ENCODE measurements around the gene SLX4.

SLX4 gene

DNA sequence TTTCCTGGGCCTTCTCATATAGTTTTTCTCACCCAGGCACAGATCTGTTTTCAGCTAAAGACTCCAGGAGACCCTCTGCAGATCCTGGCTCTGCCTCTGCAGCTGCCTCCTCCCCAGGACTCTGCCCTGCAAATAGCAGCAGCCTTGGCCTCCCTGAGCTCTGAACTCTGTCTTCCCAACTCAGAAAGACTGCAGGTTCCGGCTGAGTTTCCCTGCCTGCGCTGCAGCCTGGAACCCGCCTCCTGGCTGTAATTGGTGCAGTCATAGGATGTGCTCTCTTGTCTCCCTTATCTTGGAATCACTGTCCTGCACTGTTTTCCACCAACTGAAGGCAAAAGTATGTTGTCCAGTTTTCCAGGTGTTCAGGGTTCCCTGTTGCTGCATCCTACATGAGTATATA, 28.8 kb upstream of the SLX4 start:
- Histone ChIP-seq H3K4me3 (ENCODE audit: low read length) (no peak overlapping the region), H3K27ac (ENCODE audit: low read length) (no peak overlapping the region), H3K36me3 (ENCODE audit: control insufficient read depth, low read depth, low read length) (no peaks in the 10 kb centered on the region), H3K9me3 (ENCODE audit: control insufficient read depth, low read depth, low read length) (no peaks in the 10 kb centered on the region), H3K4me1 (ENCODE audit: control insufficient read depth, low read depth, low read length) (peaks cover 16% of the 10 kb centered on the region), H3K27me3 (ENCODE audit: control insufficient read depth, insufficient read depth, low read length) (no peaks in the 10 kb centered on the region), H3K9ac (ENCODE audit: low read length) (no peak overlapping the region)

GRCh38 chr16:3638916-3639644, 27.7 kb upstream of the SLX4 start:
- no peaks in the 10 kb centered on the region for H3K36me3 ChIP-seq (ENCODE audit: control insufficient read depth, low read depth, low read length)
- H3K9me3 ChIP-seq (ENCODE audit: control insufficient read depth, low read depth, low read length) = no peaks in the 10 kb centered on the region
- H3K27ac ChIP-seq (ENCODE audit: low read length) = no peak overlapping the region
- H3K9ac ChIP-seq (ENCODE audit: low read length) = no peak overlapping the region
- H3K4me1 ChIP-seq (ENCODE audit: control insufficient read depth, low read depth, low read length) = peaks cover 10% of the 10 kb centered on the region
- no peak overlapping the region for H3K4me3 ChIP-seq (ENCODE audit: low read length)
- H3K27me3 ChIP-seq (ENCODE audit: control insufficient read depth, insufficient read depth, low read length) = no peaks in the 10 kb centered on the region

DNA sequence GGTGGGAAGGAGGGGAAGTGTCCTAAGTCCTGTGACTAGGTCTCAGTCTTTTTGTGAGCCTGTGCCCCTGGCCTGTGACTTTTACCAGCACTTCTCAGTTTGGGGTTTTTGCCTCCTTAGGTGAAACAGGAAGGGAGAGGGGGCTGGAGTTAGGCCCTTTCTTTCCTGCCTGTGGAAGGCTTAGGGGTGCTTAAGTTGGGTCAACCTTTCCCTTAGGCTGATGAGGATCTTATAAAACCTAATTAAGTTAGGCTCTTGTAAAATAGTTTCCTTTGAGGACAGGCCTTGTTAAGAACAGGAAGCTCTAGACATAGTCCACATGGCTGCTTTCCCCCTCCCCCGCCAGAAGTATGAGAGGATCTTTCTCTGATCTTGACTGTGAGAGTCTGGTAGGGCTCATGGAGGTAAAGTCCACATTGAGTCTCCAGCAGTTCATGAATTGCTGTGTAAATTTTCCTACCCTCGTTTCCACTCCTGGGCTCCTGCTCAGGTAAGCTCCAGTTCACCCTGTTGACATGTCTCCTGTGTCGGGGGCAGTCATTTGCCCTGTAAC, 26.0 kb upstream of the SLX4 start:
- Histone ChIP-seq H3K9ac (ENCODE audit: low read length) (peak overlapping the region; percentile 36), H3K27ac (ENCODE audit: low read length) (peak overlapping the region; percentile 51), H3K36me3 (ENCODE audit: control insufficient read depth, low read depth, low read length) (no peaks in the 10 kb centered on the region), H3K27me3 (ENCODE audit: control insufficient read depth, insufficient read depth, low read length) (no peaks in the 10 kb centered on the region), H3K4me3 (ENCODE audit: low read length) (no peak overlapping the region), H3K4me1 (ENCODE audit: control insufficient read depth, low read depth, low read length) (peaks cover 10% of the 10 kb centered on the region), H3K9me3 (ENCODE audit: control insufficient read depth, low read depth, low read length) (no peaks in the 10 kb centered on the region)

DNA sequence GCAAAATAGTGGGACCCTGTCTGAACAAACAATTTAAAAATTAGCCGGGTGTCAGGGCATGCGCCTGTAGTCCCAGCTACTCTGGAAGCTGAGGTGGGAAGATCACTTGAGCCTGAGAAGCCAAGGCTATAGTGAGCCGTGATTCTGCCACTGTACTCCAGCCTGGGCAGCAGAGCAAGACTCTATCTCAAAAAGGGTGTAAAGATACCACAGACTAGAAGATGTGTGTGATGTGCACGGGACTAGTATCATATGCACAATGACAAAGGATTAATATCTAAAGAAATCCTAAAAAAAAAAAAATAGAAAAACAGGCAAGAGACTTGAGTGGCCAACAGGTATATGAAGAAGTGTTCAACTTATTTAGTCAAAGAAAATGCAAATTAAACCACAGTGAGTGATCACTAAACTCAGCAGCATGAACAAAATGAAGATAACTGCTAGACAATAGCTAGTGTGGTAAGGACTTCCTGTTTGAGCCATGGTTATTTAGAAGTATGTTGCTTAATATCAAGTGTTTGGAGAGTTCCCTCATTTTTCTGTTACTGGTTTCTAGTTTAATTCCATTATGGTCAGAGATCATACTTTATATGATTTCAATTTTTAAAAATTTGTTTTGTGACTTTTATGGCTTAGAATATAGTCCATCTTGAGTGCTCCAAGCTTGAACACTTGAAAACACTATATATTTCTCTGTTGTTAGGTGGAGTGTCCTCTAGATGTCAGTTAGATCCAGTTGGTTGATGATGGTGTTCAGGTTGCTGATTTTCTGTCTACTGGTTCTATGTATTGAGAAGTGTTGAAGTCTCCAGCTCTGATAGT, 14.7 kb upstream of the SLX4 start:
- Histone ChIP-seq H3K4me1 (ENCODE audit: control insufficient read depth, low read depth, low read length) (peaks cover 7% of the 10 kb centered on the region), H3K9ac (ENCODE audit: low read length) (no peak overlapping the region), H3K4me3 (ENCODE audit: low read length) (no peak overlapping the region), H3K36me3 (ENCODE audit: control insufficient read depth, low read depth, low read length) (no peaks in the 10 kb centered on the region), H3K27me3 (ENCODE audit: control insufficient read depth, insufficient read depth, low read length) (no peaks in the 10 kb centered on the region), H3K9me3 (ENCODE audit: control insufficient read depth, low read depth, low read length) (no peaks in the 10 kb centered on the region), H3K27ac (ENCODE audit: low read length) (no peak overlapping the region)

- Histone ChIP-seq H3K9me3 (ENCODE audit: control insufficient read depth, low read depth, low read length) (no peaks in the 10 kb centered on the region), H3K36me3 (ENCODE audit: control insufficient read depth, low read depth, low read length) (no peaks in the 10 kb centered on the region), H3K9ac (ENCODE audit: low read length) (no peak overlapping the region), H3K4me1 (ENCODE audit: control insufficient read depth, low read depth, low read length) (peaks cover 7% of the 10 kb centered on the region), H3K27me3 (ENCODE audit: control insufficient read depth, insufficient read depth, low read length) (no peaks in the 10 kb centered on the region), H3K27ac (ENCODE audit: low read length) (no peak overlapping the region), H3K4me3 (ENCODE audit: low read length) (no peak overlapping the region)
These were observed 13.9 kb upstream of the SLX4 start for GRCh38 chr16:3625331-3625730.

DNA sequence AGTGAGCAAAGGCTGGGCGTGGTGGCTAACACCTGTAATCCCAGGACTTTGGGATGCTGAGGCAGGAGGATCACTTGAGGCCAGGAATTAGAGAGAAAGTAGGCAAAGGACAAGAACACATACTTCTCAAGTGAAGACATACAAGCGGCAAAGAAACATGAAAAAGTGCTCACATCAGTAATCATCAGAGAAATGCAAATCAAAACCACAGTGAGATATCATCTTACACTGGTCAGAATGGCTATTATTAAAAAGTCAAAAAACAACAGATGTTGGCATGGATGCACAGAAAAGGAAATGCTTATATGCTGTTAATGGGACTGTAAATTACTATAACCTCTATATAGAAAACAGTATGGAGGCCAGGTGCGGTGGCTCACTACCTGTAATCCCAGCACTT, 12.2 kb upstream of the SLX4 start:
- H3K9ac ChIP-seq (ENCODE audit: low read length) = no peak overlapping the region

GRCh38 chr16:3618769-3619141, 7.3 kb upstream of the SLX4 start:
- H3K36me3 ChIP-seq (ENCODE audit: control insufficient read depth, low read depth, low read length) = no peaks in the 10 kb centered on the region
- no peaks in the 10 kb centered on the region for H3K4me1 ChIP-seq (ENCODE audit: control insufficient read depth, low read depth, low read length)
- no peak overlapping the region for H3K9ac ChIP-seq (ENCODE audit: low read length)
- H3K9me3 ChIP-seq (ENCODE audit: control insufficient read depth, low read depth, low read length) = no peaks in the 10 kb centered on the region
- no peak overlapping the region for H3K4me3 ChIP-seq (ENCODE audit: low read length)
- H3K27ac ChIP-seq (ENCODE audit: low read length) = no peak overlapping the region
- no peaks in the 10 kb centered on the region for H3K27me3 ChIP-seq (ENCODE audit: control insufficient read depth, insufficient read depth, low read length)

More for the DNA sequence above, 12.2 kb upstream of the SLX4 start:
- Histone ChIP-seq H3K4me1 (ENCODE audit: control insufficient read depth, low read depth, low read length) (peaks cover 7% of the 10 kb centered on the region), H3K27ac (ENCODE audit: low read length) (no peak overlapping the region), H3K4me3 (ENCODE audit: low read length) (no peak overlapping the region), H3K9me3 (ENCODE audit: control insufficient read depth, low read depth, low read length) (no peaks in the 10 kb centered on the region), H3K36me3 (ENCODE audit: control insufficient read depth, low read depth, low read length) (no peaks in the 10 kb centered on the region), H3K27me3 (ENCODE audit: control insufficient read depth, insufficient read depth, low read length) (no peaks in the 10 kb centered on the region)

DNA sequence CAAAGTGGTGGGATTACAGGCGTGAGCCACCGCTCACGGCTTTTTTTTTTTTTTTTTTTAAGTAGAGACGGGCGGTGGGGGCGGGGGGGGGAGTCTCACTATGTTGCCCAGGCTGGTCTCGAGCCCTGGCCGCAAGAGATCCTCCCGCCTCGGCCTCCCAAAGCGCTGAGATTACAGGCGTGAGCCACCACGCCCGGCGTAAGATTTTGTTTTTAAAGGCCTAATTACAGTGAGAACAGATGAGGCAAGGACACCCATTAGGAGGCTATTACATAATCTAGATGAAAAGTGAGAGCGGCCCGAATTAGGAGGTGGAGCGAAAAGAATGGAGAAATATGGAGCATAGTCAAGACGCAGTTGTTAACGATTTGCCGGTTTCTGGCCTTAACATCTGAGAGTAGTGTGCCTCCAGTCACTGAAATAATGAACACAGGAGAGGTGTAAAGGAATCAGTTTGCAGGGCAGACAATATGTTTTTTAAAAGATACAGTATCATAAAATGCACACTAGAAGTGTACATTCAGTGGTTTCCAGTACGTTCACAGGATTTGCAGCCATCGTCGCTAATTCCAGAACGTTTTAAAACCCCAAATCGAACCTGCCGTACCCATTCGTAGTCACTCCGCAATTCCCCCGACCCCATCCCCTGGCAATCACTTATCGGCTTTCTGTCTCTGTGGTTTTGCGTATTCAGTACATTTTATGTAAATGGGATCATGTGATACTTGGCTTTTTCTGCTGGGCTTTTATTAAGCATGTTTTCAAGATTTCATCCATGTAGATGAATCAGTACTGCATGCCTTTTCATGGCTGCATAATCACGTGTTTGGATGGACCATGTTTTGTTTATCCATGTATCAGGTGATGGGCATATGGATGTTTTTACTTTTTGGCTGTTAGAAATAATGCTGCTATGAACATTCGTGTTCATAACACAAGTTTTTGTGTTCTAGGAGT, 1.4 kb upstream of the SLX4 start:
- Histone ChIP-seq H3K9me3 (ENCODE audit: control insufficient read depth, low read depth, low read length) (no peaks in the 10 kb centered on the region), H3K27ac (ENCODE audit: low read length) (no peak overlapping the region), H3K4me3 (ENCODE audit: low read length) (peak overlapping the region; percentile 93), H3K9ac (ENCODE audit: low read length) (peak overlapping the region; percentile 76), H3K27me3 (ENCODE audit: control insufficient read depth, insufficient read depth, low read length) (no peaks in the 10 kb centered on the region), H3K4me1 (ENCODE audit: control insufficient read depth, low read depth, low read length) (no peaks in the 10 kb centered on the region), H3K36me3 (ENCODE audit: control insufficient read depth, low read depth, low read length) (no peaks in the 10 kb centered on the region)

GRCh38 chr16:3610698-3611145, 684 bp downstream of the SLX4 start:
- H3K9me3 ChIP-seq (ENCODE audit: control insufficient read depth, low read depth, low read length) = no peaks in the 10 kb centered on the region

DNA sequence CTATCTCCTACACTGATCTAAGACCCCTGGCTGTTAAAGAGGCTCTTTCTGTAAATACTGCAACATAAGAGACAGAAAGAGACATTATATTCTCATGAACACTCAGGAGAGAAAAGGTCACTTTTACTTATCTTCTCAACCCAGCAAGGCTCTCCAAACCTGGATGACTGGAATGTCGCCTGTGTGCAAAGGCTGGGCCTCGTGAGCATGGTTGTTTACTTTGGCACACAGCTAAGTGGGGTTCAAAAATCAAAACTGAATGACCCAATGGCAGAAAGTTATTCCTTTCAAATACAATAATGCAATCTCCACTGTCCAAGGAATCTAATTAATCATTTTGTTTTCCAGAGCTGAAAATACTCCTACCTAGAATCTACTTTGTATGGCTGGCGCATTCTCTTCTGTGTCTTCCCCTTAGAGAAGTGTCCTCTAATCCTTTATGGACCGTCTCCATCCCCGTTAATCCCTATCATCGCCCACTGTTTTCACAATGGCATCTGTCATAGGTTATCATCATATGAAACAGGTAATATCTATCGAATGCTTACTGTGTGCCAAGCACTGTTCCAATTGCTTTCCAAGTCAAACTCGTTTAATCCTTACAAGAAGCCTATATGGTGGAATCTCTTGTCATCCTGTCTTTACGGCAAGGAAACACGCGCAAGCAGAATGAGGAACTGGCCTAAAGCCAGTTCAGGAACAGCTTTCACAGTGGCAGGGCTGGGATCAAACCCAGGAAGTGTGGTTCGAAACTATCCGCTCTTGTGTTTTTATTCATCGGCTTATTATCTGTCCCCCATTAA, 1.3 kb downstream of the SLX4 start:
- no peaks in the 10 kb centered on the region for H3K27me3 ChIP-seq (ENCODE audit: control insufficient read depth, insufficient read depth, low read length)
- no peak overlapping the region for H3K9ac ChIP-seq (ENCODE audit: low read length)
- no peaks in the 10 kb centered on the region for H3K36me3 ChIP-seq (ENCODE audit: control insufficient read depth, low read depth, low read length)
- peak overlapping the region; percentile 93 for H3K4me3 ChIP-seq (ENCODE audit: low read length)
- H3K9me3 ChIP-seq (ENCODE audit: control insufficient read depth, low read depth, low read length) = no peaks in the 10 kb centered on the region
- H3K27ac ChIP-seq (ENCODE audit: low read length) = no peak overlapping the region
- H3K4me1 ChIP-seq (ENCODE audit: control insufficient read depth, low read depth, low read length) = no peaks in the 10 kb centered on the region

More at GRCh38 chr16:3610698-3611145, 684 bp downstream of the SLX4 start:
- no peak overlapping the region for H3K27ac ChIP-seq (ENCODE audit: low read length)
- no peaks in the 10 kb centered on the region for H3K4me1 ChIP-seq (ENCODE audit: control insufficient read depth, low read depth, low read length)
- H3K27me3 ChIP-seq (ENCODE audit: control insufficient read depth, insufficient read depth, low read length) = no peaks in the 10 kb centered on the region
- no peaks in the 10 kb centered on the region for H3K36me3 ChIP-seq (ENCODE audit: control insufficient read depth, low read depth, low read length)
- H3K9ac ChIP-seq (ENCODE audit: low read length) = peak overlapping the region; percentile 56
- peak overlapping the region; percentile 93 for H3K4me3 ChIP-seq (ENCODE audit: low read length)
